GM21619 (cell line): ENCODE measurements around the gene STARD10.

ENCODE experiments used
- ATAC-seq: cut with Tn5 transposase; IDR thresholded peaks from one replicate; pipeline ENCODE4 v1.9.1; 2021; ENCODE audit not compliant: unreplicated experiment

Gene STARD10

GRCh38 chr11:72732329-72732728, 61.5 kb downstream of the STARD10 start:
- ATAC-seq = no peak

- no peak for ATAC-seq
These were observed 63.1 kb downstream of the STARD10 start for GRCh38 chr11:72730737-72731136.

GRCh38 chr11:72730243-72730642, 63.6 kb downstream of the STARD10 start:
- no peak for ATAC-seq

- ATAC-seq = no peak
These were observed 66.3 kb downstream of the STARD10 start for GRCh38 chr11:72727521-72727920.

GRCh38 chr11:72726266-72727220, 67.3 kb downstream of the STARD10 start:
- ATAC-seq = no peak

- no peak for ATAC-seq
These were observed 68.2 kb downstream of the STARD10 start for GRCh38 chr11:72725724-72726028.

- no peak for ATAC-seq
These were observed 68.8 kb downstream of the STARD10 start for GRCh38 chr11:72724851-72725723.

GRCh38 chr11:72724021-72724551, 69.8 kb downstream of the STARD10 start:
- no peak for ATAC-seq

- no peak for ATAC-seq
These were observed 70.3 kb downstream of the STARD10 start for GRCh38 chr11:72723508-72723907.

GRCh38 chr11:72722050-72722748, 71.6 kb downstream of the STARD10 start:
- peak; percentile 67 for ATAC-seq

GRCh38 chr11:72721689-72722049, 72.2 kb downstream of the STARD10 start:
- no peak for ATAC-seq

- no peak for ATAC-seq
These were observed 72.6 kb downstream of the STARD10 start for GRCh38 chr11:72721276-72721675.

- no peak for ATAC-seq
These were observed 73.1 kb downstream of the STARD10 start for GRCh38 chr11:72720784-72721183.

GRCh38 chr11:72720047-72720446, 73.8 kb downstream of the STARD10 start:
- no peak for ATAC-seq

- ATAC-seq = no peak
These were observed 74.3 kb downstream of the STARD10 start for GRCh38 chr11:72719551-72719950.

- ATAC-seq = no peak
These were observed 74.7 kb downstream of the STARD10 start for GRCh38 chr11:72719144-72719543.

GRCh38 chr11:72718101-72718501, 75.7 kb downstream of the STARD10 start:
- no peak for ATAC-seq

GRCh38 chr11:72716788-72717435, 76.9 kb downstream of the STARD10 start:
- ATAC-seq = no peak

- ATAC-seq = no peak
These were observed 77.6 kb downstream of the STARD10 start for GRCh38 chr11:72716290-72716689.

GRCh38 chr11:72712841-72713240, 81.0 kb downstream of the STARD10 start:
- no peak for ATAC-seq
